NB4 (cell line): ENCODE results near the gene ALPK3.

Experiments used
- DNase-seq: peaks from one replicate; pipeline ENCODE4 v3.0.0; 2010; ENCODE audit warnings: low read depth
- H3K4me3 ChIP-seq: one replicate; pipeline ENCODE4 v1.5.1; 2011; ENCODE audit warnings: mild to moderate bottlenecking, low read depth, low read length, moderate library complexity
- MYC ChIP-seq: IDR thresholded peaks from 2 replicates; pipeline ENCODE4 v1.6.1; 2011; ENCODE audit warnings: low read depth, low read length
- POLR2A ChIP-seq: IDR thresholded peaks from 2 replicates; pipeline ENCODE4 v1.6.1; 2011; ENCODE audit warnings: mild to moderate bottlenecking; ENCODE audit not compliant: insufficient read length; ENCODE audit errors: extremely low read depth
- TF ChIP-seq, protein P1 (sequence below): IDR thresholded peaks from one replicate; pipeline ENCODE4 v1.5.1; 2012; ENCODE audit warnings: low read depth, low read length
- TF ChIP-seq, protein P2 (sequence below): IDR thresholded peaks from 2 replicates; pipeline ENCODE4 v1.6.1; 2011; ENCODE audit warnings: low read depth, low read length

The ALPK3 gene

DNA sequence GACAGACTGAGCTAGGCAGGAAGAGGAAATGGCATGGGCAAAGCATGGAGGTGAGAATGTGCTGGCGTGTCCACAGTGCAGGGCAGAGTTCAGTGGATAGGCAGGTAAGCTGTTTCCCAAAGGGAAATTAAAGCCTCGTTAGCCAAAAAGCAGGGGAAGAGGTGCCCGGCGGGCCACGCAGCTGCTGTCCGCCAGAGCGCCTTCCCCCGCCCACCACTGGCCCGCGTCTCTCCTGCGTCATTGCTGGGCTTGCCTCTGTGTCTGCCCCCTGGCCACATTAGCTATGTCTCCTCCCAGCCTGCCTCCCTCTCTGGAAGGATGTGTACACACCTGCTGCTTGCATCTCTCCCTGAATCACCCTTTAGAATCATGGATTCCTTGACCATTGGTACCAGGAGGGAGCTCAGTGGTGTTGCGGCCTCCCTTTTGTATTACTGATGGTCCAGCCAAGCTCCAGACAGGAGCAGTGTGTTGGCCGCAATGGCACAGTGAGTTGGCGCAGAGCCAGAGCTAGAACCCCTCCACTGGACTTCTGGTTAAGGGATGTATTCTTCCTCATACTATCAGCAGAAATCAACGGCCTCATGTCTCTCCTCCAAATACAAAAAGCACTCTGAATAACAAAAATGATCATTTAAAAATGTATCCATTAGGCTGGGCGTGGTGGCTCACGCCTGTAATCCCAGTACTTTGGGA is 93.9 kb downstream of the ALPK3 start:
- TF ChIP-seq, protein P1, sequence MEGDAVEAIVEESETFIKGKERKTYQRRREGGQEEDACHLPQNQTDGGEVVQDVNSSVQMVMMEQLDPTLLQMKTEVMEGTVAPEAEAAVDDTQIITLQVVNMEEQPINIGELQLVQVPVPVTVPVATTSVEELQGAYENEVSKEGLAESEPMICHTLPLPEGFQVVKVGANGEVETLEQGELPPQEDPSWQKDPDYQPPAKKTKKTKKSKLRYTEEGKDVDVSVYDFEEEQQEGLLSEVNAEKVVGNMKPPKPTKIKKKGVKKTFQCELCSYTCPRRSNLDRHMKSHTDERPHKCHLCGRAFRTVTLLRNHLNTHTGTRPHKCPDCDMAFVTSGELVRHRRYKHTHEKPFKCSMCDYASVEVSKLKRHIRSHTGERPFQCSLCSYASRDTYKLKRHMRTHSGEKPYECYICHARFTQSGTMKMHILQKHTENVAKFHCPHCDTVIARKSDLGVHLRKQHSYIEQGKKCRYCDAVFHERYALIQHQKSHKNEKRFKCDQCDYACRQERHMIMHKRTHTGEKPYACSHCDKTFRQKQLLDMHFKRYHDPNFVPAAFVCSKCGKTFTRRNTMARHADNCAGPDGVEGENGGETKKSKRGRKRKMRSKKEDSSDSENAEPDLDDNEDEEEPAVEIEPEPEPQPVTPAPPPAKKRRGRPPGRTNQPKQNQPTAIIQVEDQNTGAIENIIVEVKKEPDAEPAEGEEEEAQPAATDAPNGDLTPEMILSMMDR: no peak
- TF ChIP-seq POLR2A: no peak
- TF ChIP-seq, protein P2, sequence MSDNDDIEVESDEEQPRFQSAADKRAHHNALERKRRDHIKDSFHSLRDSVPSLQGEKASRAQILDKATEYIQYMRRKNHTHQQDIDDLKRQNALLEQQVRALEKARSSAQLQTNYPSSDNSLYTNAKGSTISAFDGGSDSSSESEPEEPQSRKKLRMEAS: no peak
- no peak for TF ChIP-seq MYC
- H3K4me3 ChIP-seq: no peak overlapping the region
- no peak for DNase-seq

DNA sequence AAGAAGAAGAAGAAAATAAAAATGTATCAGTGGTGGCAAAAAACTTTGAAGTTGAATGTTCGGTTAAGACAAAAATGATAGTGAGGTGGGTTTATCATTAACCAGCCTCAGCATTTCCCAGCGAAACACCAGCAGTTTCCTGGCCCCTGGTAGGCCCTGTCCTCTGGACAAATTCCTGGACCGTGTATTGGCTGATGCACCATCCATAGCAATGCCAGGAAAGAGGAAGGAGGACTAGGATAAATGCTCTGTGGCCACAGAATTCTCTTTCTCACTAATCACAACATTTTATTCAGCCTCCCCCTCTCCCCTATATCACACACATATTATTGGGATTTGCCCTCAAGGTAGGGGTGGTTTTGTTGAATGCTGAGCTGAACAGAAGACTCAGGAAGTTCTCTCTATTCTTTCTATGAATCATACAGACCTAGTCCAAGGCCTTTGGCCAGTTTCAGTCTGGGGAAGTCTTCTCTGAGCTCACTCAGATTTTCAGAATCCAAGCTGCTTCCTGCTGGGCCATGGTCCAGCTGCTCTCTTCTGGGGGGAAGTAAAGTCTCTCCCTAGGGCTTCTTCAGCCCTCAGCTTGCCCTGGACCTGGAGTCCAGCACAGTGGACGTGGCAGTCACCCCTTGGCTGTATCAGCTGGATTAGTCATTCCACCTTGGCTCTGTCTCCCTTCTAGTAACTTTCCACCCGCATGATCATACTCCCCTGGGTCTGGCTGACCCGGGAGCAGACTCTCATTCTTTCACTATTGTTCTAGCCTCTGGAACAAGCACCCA is 94.9 kb downstream of the ALPK3 start:
- no peak for DNase-seq
- no peak overlapping the region for H3K4me3 ChIP-seq
- no peak for TF ChIP-seq MYC
- TF ChIP-seq, protein P2: no peak

DNA sequence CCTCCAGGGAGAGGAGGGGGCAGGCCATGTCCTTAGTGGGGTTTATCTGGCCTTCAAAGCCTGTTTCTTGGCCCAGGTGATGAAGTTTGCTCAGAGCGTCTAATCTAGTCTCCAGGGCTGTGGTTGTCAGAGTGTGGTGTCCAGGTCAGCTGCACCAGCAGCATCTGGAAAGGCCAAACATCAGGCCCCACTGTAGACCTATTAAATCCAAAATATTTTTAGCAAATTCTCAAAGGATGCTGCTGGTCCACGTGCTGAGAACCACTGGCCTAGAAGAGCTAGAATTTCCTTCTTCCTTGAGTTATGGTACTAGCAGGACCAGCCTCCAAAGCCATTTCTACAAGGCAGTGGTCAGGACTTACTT is 96.2 kb downstream of the ALPK3 start:
- DNase-seq: no peak
- TF ChIP-seq POLR2A: no peak
- TF ChIP-seq, protein P2: no peak

DNA sequence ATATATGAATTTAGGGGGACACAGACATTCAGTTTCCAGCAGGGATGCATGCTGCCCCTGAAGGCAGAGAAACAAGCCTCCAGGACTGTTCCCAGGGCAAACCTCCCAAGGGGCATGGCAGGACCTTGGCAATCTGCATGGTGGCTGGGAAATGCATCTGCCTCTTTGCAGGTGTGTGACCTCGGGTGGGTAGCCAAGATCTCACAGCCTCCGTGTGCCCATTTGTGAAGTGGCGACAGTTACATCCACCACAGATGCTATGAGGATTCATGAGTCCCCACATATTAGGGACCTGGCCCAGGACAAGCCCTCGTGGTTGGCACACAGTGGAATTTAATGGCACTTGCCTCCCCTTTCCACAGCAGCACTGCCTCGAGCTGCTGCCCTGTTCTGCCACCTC is 97.2 kb downstream of the ALPK3 start:
- H3K4me3 ChIP-seq: no peak overlapping the region
- DNase-seq: no peak
- TF ChIP-seq MYC: no peak
- TF ChIP-seq, protein P2: no peak
- TF ChIP-seq, protein P1: no peak
- TF ChIP-seq POLR2A: no peak

More for the DNA sequence above, 96.2 kb downstream of the ALPK3 start:
- no peak overlapping the region for H3K4me3 ChIP-seq

DNA sequence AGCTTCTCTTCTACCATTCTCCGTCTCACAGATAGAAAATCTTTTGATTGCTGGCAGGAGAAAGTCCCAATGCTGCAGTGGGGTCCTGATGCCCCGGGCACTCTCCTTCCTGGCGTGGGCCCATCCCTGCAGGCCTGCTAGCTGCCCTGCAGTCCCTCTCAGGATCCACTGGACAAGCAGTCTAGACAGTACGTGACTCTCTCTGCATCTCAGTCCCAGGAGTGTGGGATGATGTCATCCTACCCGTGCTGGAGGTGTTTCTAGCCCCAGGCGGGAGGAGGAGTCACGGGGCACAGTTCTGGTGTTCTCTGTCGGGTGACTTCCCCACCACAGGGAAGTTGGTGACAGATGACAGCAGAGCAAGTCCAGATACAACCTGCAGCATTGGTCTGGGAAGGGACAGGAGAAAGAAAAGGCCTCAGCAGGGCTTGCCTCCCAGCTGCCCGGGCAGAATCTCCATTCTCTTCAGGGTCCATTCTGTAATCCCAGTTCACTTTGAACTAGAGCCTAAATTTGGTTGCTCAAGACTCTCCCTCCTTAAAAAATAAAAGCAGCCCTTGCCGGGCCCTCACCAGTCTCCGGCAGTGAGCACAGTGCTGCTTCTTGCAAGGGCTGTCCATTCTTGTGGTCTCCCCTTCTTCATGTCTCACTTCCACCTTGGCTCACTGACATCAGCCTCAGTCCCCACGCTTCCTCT is 97.9 kb downstream of the ALPK3 start:
- DNase-seq: peak; percentile 64
- H3K4me3 ChIP-seq: no peak overlapping the region
- TF ChIP-seq MYC (no peak), POLR2A (no peak)
- TF ChIP-seq, protein P2: no peak
- TF ChIP-seq, protein P1: no peak

DNA sequence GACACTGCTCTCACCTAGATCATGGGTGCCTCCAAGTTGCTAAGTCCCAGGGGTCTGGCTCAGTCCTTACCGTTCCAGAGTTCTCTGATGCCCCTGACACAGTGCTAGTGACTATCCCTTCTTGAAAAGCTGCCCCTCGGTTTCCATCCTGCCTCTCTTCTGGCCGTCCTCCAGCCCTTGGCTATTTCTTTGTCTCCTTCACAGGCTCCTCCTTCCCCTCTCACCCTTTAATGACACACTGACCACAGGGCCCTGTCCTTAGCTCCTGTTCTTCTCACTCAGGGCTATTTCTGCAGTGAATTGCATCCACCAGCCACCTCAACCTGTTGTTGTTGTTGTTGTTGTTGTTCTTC is 98.4 kb downstream of the ALPK3 start:
- TF ChIP-seq, protein P2: no peak
- DNase-seq: no peak
- no peak overlapping the region for H3K4me3 ChIP-seq

DNA sequence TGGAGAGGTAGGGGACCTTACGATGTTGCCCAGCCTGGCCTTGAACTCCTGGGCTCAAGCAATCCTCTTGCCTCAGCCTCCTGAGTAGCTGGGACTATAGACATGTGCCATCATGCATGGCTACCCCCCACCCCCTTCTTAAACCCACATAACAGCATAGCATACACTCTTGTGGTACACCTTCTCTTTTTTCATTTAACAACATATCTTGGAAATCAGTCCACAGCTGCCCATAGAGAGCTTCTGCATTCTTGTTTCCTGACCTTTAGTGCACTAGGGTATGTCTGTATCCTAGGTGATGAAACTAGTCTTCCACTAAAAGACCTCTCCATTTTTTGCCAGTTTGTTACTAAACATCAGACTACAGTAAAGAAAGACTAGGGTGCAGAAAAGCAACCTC is 100.3 kb downstream of the ALPK3 start:
- no peak overlapping the region for H3K4me3 ChIP-seq
- no peak for DNase-seq
- TF ChIP-seq, protein P2: no peak
- TF ChIP-seq, protein P1: no peak
- TF ChIP-seq POLR2A (no peak), MYC (no peak)
